OCI-LY1 (cell line): ENCODE results near the gene HPS1.

Experiments used
- H2AFZ ChIP-seq: fragments of 200-600 bp; sonication (generic), shearing (Covaris generic); 2 replicates; pipeline ENCODE4 v1.6.0; 2014; ENCODE audit warnings: antibody characterized with exemption, mild to moderate bottlenecking, low read length
- H3F3A ChIP-seq: fragments of 200-600 bp; sonication (generic), shearing (Covaris generic); 2 replicates; pipeline ENCODE4 v1.6.0; 2014; ENCODE audit warnings: mild to moderate bottlenecking, antibody characterized with exemption, low read length, moderate library complexity; ENCODE audit not compliant: insufficient read depth
- H3K27ac ChIP-seq: fragments of 200-600 bp; sonication (generic); 2 replicates; pipeline ENCODE4 v1.5.1; 2014; ENCODE audit warnings: low read length, mixed run types, mild to moderate bottlenecking, low read depth; ENCODE audit not compliant: poor library complexity, severe bottlenecking
- H3K27me3 ChIP-seq: fragments of 200-600 bp; sonication (generic); 2 replicates; pipeline ENCODE4 v1.6.0; 2014; ENCODE audit warnings: antibody characterized with exemption, mild to moderate bottlenecking, low read length, moderate library complexity; ENCODE audit not compliant: insufficient read depth
- H3K36me3 ChIP-seq: fragments of 200-600 bp; sonication (generic); 2 replicates; pipeline ENCODE4 v1.6.1; 2014; ENCODE audit warnings: mild to moderate bottlenecking, antibody characterized with exemption, low read length, moderate library complexity, mixed read lengths; ENCODE audit not compliant: insufficient read depth
- H3K4me1 ChIP-seq: fragments of 200-600 bp; sonication (generic); 2 replicates; pipeline ENCODE4 v1.5.1; 2014; ENCODE audit warnings: mild to moderate bottlenecking, low read length, moderate library complexity; ENCODE audit not compliant: insufficient read depth, severe bottlenecking
- H3K4me2 ChIP-seq: fragments of 200-600 bp; sonication (generic), shearing (Covaris generic); 2 replicates; pipeline ENCODE4 v1.6.1; 2014; ENCODE audit warnings: low read length
- H3K4me3 ChIP-seq: fragments of 200-600 bp; sonication (generic); 2 replicates; pipeline ENCODE4 v1.5.1; 2014; ENCODE audit warnings: low read length, low read depth, mild to moderate bottlenecking, mixed read lengths; ENCODE audit not compliant: poor library complexity, severe bottlenecking
- H3K79me2 ChIP-seq: fragments of 200-600 bp; shearing (Covaris generic); 2 replicates; pipeline ENCODE4 v1.6.1; 2016; ENCODE audit warnings: mixed run types, low read length, mixed read lengths; ENCODE audit not compliant: insufficient read depth
- H3K9ac ChIP-seq: fragments of 200-600 bp; sonication (generic), shearing (Covaris generic); 2 replicates; pipeline ENCODE4 v1.6.1; 2014; ENCODE audit warnings: mild to moderate bottlenecking, low read length, mixed read lengths
- H3K9me2 ChIP-seq: fragments of 200-600 bp; sonication (generic), shearing (Covaris generic); 2 replicates; pipeline ENCODE4 v1.6.1; 2014; ENCODE audit warnings: low read depth, mild to moderate bottlenecking, low read length, mixed read lengths
- H3K9me3 ChIP-seq: fragments of 200-600 bp; shearing (Covaris generic); 2 replicates; pipeline ENCODE4 v1.6.1; 2014; ENCODE audit warnings: low read length, mixed read lengths
- H4K20me1 ChIP-seq: fragments of 200-600 bp; sonication (generic), shearing (Covaris generic); 2 replicates; pipeline ENCODE4 v1.6.0; 2016; ENCODE audit warnings: mild to moderate bottlenecking, low read length; ENCODE audit not compliant: insufficient read depth
- EZH2 ChIP-seq: fragments of 200-600 bp; sonication (generic), shearing (Covaris generic); IDR thresholded peaks from 2 replicates; pipeline ENCODE4 v1.8.0; 2017; ENCODE audit warnings: borderline replicate concordance, mixed run types, mild to moderate bottlenecking, antibody characterized with exemption, low read length, moderate library complexity, mixed read lengths
- TF ChIP-seq, protein P1 (sequence below): fragments of 200-600 bp; sonication (generic), shearing (Covaris generic); IDR thresholded peaks from 2 replicates; pipeline ENCODE4 v1.5.1; 2017; ENCODE audit warnings: mild to moderate bottlenecking, antibody characterized with exemption, low read length, moderate library complexity, mixed read lengths

The HPS1 gene

DNA sequence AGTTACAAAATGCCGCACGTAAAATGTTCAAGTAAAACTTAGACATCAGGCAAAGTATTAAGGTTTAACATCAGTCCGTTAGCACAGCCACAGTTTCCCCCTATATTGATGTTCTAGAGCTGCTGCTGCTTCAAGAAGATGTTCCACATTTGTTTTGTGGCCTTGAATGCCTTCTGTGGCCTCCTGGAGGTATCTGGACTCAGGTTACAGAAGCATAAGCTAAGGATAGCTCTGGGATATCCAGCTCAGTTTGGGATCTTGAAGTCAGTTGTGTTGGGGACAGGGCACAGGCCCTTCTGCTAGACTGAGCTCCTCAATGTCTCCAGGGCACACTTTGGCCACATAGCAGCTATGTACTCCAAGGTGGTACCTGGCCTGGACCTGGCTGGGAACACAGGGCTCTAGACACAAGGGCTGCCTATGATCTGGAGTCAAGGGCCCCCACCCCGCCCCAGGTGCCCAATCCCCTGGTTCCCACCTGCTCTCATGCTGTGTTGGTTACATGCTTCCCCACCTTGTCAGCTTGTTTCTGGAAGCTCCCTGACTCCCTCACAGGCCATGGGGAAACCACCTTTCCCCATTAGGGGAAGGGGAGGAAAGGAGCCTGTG, 36.5 kb downstream of the HPS1 start:
- H3K9me2 ChIP-seq: no peaks in the 10 kb centered on the region
- H3K4me2 ChIP-seq: no peak overlapping the region
- H3K9me3 ChIP-seq: no peaks in the 10 kb centered on the region
- H3K9ac ChIP-seq: no peak overlapping the region
- H3K4me1 ChIP-seq: peaks cover 10% of the 10 kb centered on the region
- H3F3A ChIP-seq: no peaks in the 10 kb centered on the region
- no peak overlapping the region for H3K27ac ChIP-seq
- no peaks in the 10 kb centered on the region for H3K36me3 ChIP-seq
- TF ChIP-seq, protein P1, sequence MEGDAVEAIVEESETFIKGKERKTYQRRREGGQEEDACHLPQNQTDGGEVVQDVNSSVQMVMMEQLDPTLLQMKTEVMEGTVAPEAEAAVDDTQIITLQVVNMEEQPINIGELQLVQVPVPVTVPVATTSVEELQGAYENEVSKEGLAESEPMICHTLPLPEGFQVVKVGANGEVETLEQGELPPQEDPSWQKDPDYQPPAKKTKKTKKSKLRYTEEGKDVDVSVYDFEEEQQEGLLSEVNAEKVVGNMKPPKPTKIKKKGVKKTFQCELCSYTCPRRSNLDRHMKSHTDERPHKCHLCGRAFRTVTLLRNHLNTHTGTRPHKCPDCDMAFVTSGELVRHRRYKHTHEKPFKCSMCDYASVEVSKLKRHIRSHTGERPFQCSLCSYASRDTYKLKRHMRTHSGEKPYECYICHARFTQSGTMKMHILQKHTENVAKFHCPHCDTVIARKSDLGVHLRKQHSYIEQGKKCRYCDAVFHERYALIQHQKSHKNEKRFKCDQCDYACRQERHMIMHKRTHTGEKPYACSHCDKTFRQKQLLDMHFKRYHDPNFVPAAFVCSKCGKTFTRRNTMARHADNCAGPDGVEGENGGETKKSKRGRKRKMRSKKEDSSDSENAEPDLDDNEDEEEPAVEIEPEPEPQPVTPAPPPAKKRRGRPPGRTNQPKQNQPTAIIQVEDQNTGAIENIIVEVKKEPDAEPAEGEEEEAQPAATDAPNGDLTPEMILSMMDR: no peak
- TF ChIP-seq EZH2: no peak
- no peak overlapping the region for H3K4me3 ChIP-seq
- H3K27me3 ChIP-seq: no peaks in the 10 kb centered on the region
- no peaks in the 10 kb centered on the region for H3K79me2 ChIP-seq
- H4K20me1 ChIP-seq: no peaks in the 10 kb centered on the region
- no peak overlapping the region for H2AFZ ChIP-seq

DNA sequence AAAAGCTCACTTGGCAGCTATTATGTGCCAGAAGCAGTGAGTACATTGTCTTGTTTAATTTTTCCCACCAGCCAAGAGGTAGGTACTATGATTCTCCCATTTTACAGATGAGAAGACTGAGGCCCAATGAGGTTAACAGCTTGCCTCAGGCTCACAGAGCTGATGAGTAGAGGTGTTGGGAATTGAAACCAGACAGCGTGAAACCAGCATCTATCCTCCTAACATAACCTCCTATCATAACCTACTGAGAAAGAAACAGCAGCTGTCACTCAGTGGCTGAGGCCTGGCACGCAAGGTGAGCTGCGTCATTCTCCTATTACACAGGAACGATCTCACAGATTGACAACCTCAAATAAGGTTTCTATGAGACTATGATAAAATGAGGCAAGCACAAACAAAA, 37.9 kb downstream of the HPS1 start:
- no peaks in the 10 kb centered on the region for H3K27me3 ChIP-seq
- no peaks in the 10 kb centered on the region for H3K36me3 ChIP-seq
- no peak overlapping the region for H3K4me2 ChIP-seq
- no peaks in the 10 kb centered on the region for H3K9me2 ChIP-seq
- no peak overlapping the region for H3K4me3 ChIP-seq
- TF ChIP-seq EZH2: no peak
- TF ChIP-seq, protein P1: no peak
- no peak overlapping the region for H3K27ac ChIP-seq
- no peaks in the 10 kb centered on the region for H4K20me1 ChIP-seq
- H3K9ac ChIP-seq: no peak overlapping the region
- no peaks in the 10 kb centered on the region for H3K79me2 ChIP-seq
- no peaks in the 10 kb centered on the region for H3K9me3 ChIP-seq
- no peaks in the 10 kb centered on the region for H3K4me1 ChIP-seq
- no peak overlapping the region for H2AFZ ChIP-seq
- no peaks in the 10 kb centered on the region for H3F3A ChIP-seq

DNA sequence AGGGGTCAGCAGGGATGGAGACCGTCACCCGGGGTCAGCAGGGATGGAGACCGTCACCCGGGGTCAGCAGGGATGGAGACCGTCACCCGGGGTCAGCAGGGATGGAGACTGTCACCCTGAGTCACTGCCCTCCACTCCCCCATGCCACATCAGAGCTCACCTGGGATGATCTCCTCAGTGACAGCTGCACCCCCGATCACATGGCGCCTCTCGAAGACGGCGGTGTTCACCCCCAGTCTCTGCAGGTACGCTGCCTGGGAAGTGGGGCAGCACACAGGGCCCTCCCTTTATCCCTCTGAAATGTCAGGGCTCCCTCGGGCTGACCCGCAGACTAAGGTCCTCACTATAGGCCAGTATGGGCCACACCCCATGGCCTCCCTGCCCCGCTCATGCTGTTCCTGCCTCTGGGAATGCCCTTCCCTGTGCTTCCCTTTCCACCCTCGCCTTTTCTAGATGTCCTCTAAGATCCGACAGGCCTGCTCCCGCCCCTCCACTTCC, 38.9 kb downstream of the HPS1 start:
- Histone ChIP-seq H3K4me1 (no peaks in the 10 kb centered on the region), H3K9me3 (no peaks in the 10 kb centered on the region), H3K27me3 (no peaks in the 10 kb centered on the region), H3K27ac (no peak overlapping the region), H3K36me3 (no peaks in the 10 kb centered on the region), H3K4me3 (no peak overlapping the region), H2AFZ (no peak overlapping the region), H3K4me2 (no peak overlapping the region), H3F3A (no peaks in the 10 kb centered on the region), H3K79me2 (no peaks in the 10 kb centered on the region), H3K9me2 (no peaks in the 10 kb centered on the region), H4K20me1 (no peaks in the 10 kb centered on the region), H3K9ac (no peak overlapping the region)
- no peak for TF ChIP-seq EZH2
- TF ChIP-seq, protein P1: no peak
